ENCODE measurements around the gene FTH1. TPM values are rescaled to one million over a fixed set of nuclear protein-coding genes. Genes with fewer than 3 reads are reported as not detected.

The FTH1 gene
- total RNA-seq, 1 experiment from 2014 or later = 3,345 TPM

DNA sequence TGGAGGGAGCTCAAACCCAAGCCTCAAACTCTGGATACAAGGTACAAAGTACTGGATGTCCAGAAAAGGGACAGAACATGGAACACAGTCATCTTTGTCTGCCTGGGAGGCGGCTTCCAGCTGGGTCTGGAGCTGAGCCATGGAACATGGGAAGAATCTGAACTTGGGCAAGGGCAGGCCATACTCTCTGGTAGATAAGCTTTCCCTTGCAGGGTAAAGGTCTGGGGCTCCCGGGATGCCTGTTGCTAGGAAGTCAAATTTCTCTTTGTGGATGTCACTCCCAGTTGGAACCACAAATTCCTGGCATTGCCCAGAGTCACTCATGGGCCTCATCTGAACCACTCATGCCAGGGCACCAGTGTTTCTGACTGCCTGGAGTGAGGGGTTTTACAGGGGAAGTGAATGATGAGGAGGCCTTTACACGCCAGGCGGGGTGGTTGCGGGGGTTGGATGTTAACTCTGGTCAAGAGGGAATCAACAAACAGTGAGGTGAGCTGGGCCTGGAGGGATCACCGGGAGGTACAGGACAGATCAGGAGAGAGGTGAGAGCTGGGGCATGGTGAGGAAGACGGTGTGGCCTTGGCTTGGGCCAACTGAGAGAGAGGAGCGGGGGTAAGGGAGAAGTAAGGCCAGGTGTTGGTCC is 5.7 kb downstream of the FTH1 start:
- peaks cover 18% of the 10 kb centered on the region; the same call in 1 of the 2 replicates for H4K20me1 ChIP-seq (ENCODE audit: insufficient read depth)
- CTCF ChIA-PET = interaction anchor here (1.1 to 2.6 kb wide), 4 partner anchors 14 to 164 kb away, joined by 5 to 10 read pairs (median 6); no protein-coding TSS in a partner anchor
- H3K27me3 ChIP-seq (ENCODE audit: insufficient read depth, low read length) = no peaks in the 10 kb centered on the region
- H2AFZ ChIP-seq (ENCODE audit: low read depth, low read length, poor library complexity, severe bottlenecking) = no peak overlapping the region
- no peak overlapping the region for H3K27ac ChIP-seq (ENCODE audit: low read depth, low read length)
- peaks cover 20% of the 10 kb centered on the region for H3K79me2 ChIP-seq (ENCODE audit: insufficient read depth, low read length)
- RAD21 ChIA-PET (ENCODE audit: low non-redundant PET in 1 of 2, low total read pairs in 2 of 2, uncharacterized antibody in 2 of 2, unreplicated experiment in 2 of 2) = no interaction called here
- no peaks in the 10 kb centered on the region for H3K9me2 ChIP-seq (ENCODE audit: insufficient read depth)
- ATAC-seq (peak; percentile 6; the same call in 1 of the 2 replicates), DNase-seq (ENCODE audit: low read depth, low spot score) (no peak)
- intact Hi-C loops (cut with micrococcal nuclease) = loop anchor here (5.0 kb wide), 1 partner anchor 64 kb away; no protein-coding TSS in a partner anchor
- H3K9me3 ChIP-seq (ENCODE audit: control insufficient read depth in 1 of 2, insufficient read depth in 1 of 2, low read depth in 1 of 2, low read length in 2 of 2) = no peaks in the 10 kb centered on the region
- BruUV-seq (replicated peaks) = no TSS peak
- H3K36me3 ChIP-seq (ENCODE audit: control insufficient read depth in 1 of 2, insufficient read depth in 2 of 2, low read length in 2 of 2) = peaks cover 6 to 35% of the 10 kb centered on the region in 2 experiments
- no peak overlapping the region for H3K4me3 ChIP-seq (replicated peaks in 1 of 2; ENCODE audit: low read depth in 1 of 2, low read length in 2 of 2)
- H3K9ac ChIP-seq (ENCODE audit: low read length) = 0 out of 2 replicates have a peak overlapping the region, but pooled peaks have one; percentile 14
- H3K4me1 ChIP-seq (ENCODE audit: control insufficient read depth in 1 of 2, insufficient read depth in 2 of 2, low read length in 2 of 2) = peaks cover 3 to 59% of the 10 kb centered on the region in 2 experiments; a peak in 3 of 4 replicates
- POLR2A ChIA-PET = interaction anchor here (0.6 to 10.2 kb wide), 7 partner anchors 10 to 120 kb away, joined by 4 to 77 read pairs (median 10); partner anchors contain the start of gene BEST1
- H3K4me2 ChIP-seq (ENCODE audit: low read length) = no peak overlapping the region
- TF ChIP-seq, protein P1, sequence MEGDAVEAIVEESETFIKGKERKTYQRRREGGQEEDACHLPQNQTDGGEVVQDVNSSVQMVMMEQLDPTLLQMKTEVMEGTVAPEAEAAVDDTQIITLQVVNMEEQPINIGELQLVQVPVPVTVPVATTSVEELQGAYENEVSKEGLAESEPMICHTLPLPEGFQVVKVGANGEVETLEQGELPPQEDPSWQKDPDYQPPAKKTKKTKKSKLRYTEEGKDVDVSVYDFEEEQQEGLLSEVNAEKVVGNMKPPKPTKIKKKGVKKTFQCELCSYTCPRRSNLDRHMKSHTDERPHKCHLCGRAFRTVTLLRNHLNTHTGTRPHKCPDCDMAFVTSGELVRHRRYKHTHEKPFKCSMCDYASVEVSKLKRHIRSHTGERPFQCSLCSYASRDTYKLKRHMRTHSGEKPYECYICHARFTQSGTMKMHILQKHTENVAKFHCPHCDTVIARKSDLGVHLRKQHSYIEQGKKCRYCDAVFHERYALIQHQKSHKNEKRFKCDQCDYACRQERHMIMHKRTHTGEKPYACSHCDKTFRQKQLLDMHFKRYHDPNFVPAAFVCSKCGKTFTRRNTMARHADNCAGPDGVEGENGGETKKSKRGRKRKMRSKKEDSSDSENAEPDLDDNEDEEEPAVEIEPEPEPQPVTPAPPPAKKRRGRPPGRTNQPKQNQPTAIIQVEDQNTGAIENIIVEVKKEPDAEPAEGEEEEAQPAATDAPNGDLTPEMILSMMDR (IDR thresholded peaks at IDR 0.05 in 2 of 3, conservative IDR thresholded peaks at IDR 0.05 in 1 of 3; ENCODE audit: borderline replicate concordance in 1 of 3, insufficient read depth in 1 of 3, low read depth in 2 of 3, low read length in 2 of 3) = no peak

DNA sequence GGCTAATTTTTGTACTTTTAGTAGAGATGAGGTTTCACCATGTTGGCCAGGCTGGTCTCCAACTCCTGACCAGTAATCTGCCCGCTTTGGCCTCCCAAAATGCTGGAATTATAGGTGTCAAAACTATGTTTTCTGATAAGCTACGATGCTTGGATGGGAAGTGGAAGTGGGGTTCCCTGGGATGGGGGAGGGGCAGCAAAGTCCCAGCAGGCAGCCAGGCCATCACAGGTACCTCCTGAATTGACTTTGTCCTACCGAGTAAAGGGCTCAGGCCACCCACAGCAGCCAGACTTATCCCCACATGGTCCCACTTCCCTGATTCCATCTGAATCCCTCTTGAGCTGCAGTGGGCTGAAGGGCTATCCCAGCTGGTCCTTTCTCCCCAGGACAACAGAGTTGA is 6.9 kb downstream of the FTH1 start:
- no peak overlapping the region for H3K27ac ChIP-seq (ENCODE audit: low read depth, low read length)
- H3K79me2 ChIP-seq (ENCODE audit: insufficient read depth, low read length) = peaks cover 8% of the 10 kb centered on the region
- no peak overlapping the region for H3K4me2 ChIP-seq (ENCODE audit: low read length)
- no peak overlapping the region for H3K4me3 ChIP-seq (replicated peaks in 1 of 2; ENCODE audit: low read depth in 1 of 2, low read length in 2 of 2)
- H3K9me2 ChIP-seq (ENCODE audit: insufficient read depth) = no peaks in the 10 kb centered on the region
- ChIA-PET CTCF (no interaction called here), POLR2A (interaction anchor here (1.9 to 6.2 kb wide), 4 partner anchors 10 to 85 kb away, joined by 6 to 60 read pairs (median 15); partner anchors contain the start of gene BEST1), RAD21 (ENCODE audit: low non-redundant PET in 1 of 2, low total read pairs in 2 of 2, uncharacterized antibody in 2 of 2, unreplicated experiment in 2 of 2) (no interaction called here)
- H3K9ac ChIP-seq (ENCODE audit: low read length) = no peak overlapping the region
- peaks cover 4 to 28% of the 10 kb centered on the region in 2 experiments for H3K36me3 ChIP-seq (ENCODE audit: control insufficient read depth in 1 of 2, insufficient read depth in 2 of 2, low read length in 2 of 2)
- ATAC-seq = no peak
- no peaks in the 10 kb centered on the region for H3K27me3 ChIP-seq (ENCODE audit: insufficient read depth, low read length)
- no peak for DNase-seq (ENCODE audit: low read depth, low spot score)
- intact Hi-C loops (cut with micrococcal nuclease) = loop anchor here (5.0 kb wide), 1 partner anchor 63 kb away; no protein-coding TSS in a partner anchor
- no TSS peak for BruUV-seq (replicated peaks)
- peaks cover under 1 to 48% of the 10 kb centered on the region in 2 experiments; a peak in 3 of 4 replicates for H3K4me1 ChIP-seq (ENCODE audit: control insufficient read depth in 1 of 2, insufficient read depth in 2 of 2, low read length in 2 of 2)
- no peaks in the 10 kb centered on the region for H3K9me3 ChIP-seq (ENCODE audit: control insufficient read depth in 1 of 2, insufficient read depth in 1 of 2, low read depth in 1 of 2, low read length in 2 of 2)
- peaks cover 8% of the 10 kb centered on the region; the same call in 1 of the 2 replicates for H4K20me1 ChIP-seq (ENCODE audit: insufficient read depth)
- H2AFZ ChIP-seq (ENCODE audit: low read depth, low read length, poor library complexity, severe bottlenecking) = no peak overlapping the region
- TF ChIP-seq, protein P2, sequence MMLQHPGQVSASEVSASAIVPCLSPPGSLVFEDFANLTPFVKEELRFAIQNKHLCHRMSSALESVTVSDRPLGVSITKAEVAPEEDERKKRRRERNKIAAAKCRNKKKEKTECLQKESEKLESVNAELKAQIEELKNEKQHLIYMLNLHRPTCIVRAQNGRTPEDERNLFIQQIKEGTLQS (IDR thresholded peaks at IDR 0.05) = no peak
- no peak for TF ChIP-seq SIN3A (IDR thresholded peaks at IDR 0.05; ENCODE audit: low read depth)
- TF ChIP-seq, protein P1 (IDR thresholded peaks at IDR 0.05 in 2 of 3, conservative IDR thresholded peaks at IDR 0.05 in 1 of 3; ENCODE audit: borderline replicate concordance in 1 of 3, insufficient read depth in 1 of 3, low read depth in 2 of 3, low read length in 2 of 3) = no peak
- TF ChIP-seq ELF1 (IDR thresholded peaks at IDR 0.05; ENCODE audit: borderline replicate concordance, low read depth) = no peak
